Measurements from ENCODE around the gene TTC28. TPM values are rescaled to one million over a fixed set of nuclear protein-coding genes. Genes with fewer than 3 reads are reported as not detected.

Gene TTC28
- 16.1 and 22.8 TPM in 2 replicates for total RNA-seq

DNA sequence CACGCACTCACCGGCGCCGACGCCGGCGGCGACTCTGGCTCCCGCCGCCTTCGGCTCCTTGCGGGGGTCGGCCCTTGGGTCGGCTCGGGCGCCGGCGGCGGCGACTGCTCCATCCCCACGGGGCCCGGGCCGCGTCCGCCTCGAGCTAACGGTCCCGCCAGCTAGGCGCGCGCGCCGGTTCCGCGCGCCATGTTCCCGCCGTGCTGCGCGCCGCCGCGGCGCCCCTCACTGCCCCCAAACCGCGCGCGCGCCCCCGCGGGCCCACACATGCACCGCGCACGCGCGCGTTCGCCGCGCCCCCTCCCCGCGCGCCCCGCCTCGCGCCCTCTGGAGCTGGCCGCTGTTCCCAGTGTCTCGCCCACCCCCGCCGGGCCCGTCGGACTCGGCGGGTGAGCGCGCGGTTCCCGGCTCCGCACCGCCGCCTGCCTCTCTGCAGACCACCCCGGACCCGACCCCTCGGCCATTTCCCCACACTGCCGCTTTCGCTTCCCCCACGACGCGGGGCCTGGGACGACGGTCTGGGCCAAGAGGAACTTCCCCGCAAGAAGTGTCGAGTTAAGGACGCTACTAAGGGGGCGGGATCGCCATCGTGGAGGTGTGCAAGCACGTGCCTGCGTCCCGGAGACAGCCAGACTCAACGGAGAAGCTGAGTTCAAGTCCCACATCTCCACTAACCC is at the start of gene TTC28:
TTC28 (minus strand) TSS at position 230 of the 677 bp plus-strand sequence; CDS start at position 113, 117 bp downstream.

Other genes starting within 250 kb of the TTC28 start
- gene CHEK2, start 62.0 kb upstream of the TTC28 start, total RNA-seq = 4.1 and 4.4 TPM in 2 replicates
- 21.2 and 23.8 TPM in 2 replicates for gene HSCB, start 62.2 kb upstream of the TTC28 start, total RNA-seq
- gene CCDC117, start 92.9 kb upstream of the TTC28 start, total RNA-seq = 14.3 and 16.8 TPM in 2 replicates
- gene XBP1, start 120.7 kb upstream of the TTC28 start, total RNA-seq = 90.9 and 107 TPM in 2 replicates
- 1.5 TPM in 2 replicates for gene ZNRF3, start 203.7 kb upstream of the TTC28 start, total RNA-seq